GDM1 (cell line): ENCODE measurements around the gene C1QTNF1.
"Not testable (repeated sequence)": the region's sequence is repeated elsewhere in the genome, so short reads cannot be mapped to it uniquely, and the experiment has no call there.

Experiments
- DNase-seq: peaks from one replicate; lab custom pipeline; 2025; lab: John Stamatoyannopoulos, UW

The C1QTNF1 gene

DNA sequence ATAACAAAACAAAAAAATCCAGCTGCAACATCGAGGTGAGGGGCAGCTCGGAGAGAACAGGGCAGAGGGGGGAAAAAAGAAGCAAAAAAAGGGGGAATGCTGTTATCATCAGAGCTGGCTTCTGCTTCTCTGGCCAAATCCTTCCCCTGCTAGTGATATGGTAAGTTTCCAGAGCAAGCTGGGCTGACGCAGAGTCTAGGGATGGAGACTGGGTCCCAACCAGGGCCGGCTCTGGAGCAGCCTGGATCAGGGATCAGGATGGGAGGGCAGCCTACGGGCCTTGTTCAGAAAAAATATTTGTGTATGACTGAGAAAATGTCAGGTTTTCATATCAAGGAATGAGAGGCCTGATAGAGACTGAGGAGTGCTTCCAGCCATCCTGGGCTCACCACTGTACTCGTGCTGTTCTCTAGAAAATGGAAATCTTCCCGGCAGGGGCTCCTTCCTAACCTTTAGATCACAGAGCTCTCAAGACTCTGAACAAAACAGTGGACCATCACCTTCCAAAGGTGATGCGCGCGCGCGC lies 726 bp upstream of the C1QTNF1 start:
- no peak for DNase-seq

DNA sequence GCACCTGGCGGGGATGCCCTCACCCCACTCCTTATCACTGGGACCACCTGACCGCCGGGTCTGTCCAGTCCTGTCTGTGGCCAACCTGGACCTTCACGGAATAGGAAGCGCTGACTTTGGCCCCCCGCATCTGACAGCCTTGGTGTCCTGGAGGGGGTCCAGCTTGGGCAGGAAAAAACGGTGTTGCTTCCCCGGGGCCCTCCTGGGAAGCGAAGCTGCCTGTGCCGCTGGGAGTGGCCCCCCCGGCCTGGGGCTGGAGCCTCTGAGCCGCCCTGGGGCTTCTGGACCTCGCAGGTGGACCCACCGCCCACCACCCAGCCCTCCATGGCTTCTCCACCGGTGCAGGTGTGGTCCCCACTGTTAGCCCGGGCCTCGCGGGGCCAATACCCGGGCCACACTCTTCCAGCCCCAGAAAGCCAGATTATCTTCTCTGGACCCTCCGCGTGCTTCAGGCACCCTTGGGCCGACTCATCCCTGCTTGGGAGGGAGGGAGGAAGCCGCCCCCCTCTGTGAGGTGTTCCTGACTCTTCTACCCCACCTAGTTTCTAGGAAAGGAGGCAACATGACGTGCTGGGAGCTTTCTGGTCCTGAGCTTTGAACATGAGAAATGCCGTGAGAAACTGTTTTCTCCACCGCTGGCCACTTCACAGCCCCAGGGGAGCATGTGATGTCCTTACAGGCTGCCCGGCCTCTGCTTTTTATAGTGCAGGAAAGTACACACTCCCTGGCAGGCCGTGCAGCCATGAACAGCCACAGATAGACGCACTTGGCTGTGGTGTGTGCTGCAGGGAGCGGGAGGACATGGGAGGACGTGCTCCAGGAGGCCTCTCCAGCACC lies 1.1 kb downstream of the C1QTNF1 start:
- no peak for DNase-seq

DNA sequence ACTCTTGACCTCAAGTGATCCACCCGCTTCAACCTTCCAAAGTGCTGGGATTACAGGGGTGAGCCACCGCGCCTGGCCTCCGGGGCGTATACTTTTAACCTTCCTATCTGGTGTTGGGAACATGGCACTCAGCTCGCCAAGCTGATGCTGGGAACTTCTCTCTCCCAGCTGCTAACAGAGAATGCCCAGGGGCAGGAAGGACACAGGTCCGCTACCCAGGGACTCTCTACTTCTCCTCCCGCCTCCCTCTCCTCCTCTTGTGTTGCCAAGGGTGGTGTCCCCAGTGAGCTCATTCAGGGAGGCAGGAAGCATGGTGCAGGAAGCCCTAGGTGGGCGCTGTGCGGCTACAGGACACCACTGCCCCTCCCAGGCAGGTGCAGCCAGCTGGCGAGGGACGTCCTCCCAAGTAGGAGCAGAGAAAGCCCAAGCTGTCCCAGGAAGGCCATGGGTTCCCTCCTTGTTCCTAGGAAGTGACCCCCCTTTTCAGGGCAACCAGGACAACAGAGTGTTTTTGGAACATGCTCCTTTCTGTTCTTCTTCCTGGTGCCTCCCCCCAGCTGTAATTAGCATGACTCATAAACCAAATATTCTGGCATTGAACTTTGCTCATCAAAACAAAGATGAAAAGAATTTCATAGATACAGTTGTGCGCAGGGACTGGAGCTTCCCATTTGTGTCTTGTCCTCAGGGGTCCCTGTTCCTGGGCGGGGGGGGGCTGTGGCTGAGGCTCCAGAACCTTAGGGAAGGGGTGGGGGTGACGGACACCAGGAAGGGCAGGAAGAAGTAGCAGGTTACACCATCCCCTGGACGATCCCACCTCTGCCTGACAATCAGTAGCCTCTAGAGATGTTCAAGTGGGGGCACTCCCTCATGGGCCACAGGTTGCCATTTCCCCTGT lies 2.7 kb downstream of the C1QTNF1 start:
- no peak for DNase-seq

DNA sequence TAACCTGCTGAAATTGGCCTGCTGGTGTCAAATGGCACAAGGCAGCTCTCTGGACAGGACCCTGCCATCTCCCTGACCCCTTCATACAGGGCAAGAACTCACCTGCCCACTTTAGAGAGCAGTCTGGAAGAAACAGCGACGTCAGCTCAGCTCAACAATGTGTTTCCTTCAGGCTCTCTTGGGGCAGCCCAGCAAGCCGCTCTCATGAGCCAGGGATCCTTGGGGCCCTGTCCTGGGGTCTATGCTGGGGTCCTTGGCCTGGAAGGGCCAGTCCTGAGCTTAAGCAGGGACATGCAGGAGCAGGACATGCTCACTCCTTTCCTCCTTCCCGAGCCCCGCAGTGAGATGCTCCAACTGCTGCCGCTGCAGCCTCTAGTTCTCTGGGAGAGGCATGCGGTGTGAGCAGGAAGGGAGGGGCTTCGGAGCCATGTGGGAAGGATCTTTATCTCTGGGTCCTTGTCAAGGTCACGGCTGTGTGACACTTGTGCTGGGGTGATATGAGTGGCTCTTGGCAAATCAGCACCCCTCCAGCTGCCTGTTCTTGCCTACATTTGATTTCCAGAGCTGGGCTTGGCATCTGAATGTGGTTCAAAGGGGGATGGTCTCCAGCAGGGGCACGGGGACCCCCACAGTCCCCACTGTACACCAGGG lies 3.4 kb downstream of the C1QTNF1 start:
- DNase-seq = no peak

DNA sequence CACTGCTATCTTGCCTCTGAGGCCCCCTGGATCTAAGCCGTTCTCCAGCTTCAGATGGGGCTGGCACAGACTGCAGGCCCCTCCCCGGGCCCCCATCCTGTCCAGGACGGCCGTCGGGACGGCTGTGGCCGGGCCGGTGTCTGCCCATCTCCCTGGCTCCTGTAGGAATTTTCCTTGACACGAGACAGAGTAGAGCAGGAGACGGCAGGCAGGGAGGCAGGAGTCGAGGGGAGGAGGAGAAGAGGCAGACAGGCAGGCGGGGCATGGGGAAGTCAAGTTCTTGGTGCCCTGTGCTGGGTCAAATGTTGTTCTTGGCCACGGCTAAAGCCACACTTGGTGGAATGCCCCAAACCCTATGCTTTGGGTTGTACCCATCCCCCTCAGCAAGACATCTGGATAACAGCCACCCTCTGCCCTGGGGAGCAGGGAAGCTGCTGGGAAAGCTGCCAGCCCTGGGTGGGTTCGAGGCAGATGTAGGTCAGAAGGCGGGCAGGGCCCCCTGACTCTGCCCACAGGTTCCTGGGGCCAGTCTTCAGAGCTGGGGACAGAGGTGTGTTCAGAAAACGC lies 4.0 kb downstream of the C1QTNF1 start:
- DNase-seq = no peak

DNA sequence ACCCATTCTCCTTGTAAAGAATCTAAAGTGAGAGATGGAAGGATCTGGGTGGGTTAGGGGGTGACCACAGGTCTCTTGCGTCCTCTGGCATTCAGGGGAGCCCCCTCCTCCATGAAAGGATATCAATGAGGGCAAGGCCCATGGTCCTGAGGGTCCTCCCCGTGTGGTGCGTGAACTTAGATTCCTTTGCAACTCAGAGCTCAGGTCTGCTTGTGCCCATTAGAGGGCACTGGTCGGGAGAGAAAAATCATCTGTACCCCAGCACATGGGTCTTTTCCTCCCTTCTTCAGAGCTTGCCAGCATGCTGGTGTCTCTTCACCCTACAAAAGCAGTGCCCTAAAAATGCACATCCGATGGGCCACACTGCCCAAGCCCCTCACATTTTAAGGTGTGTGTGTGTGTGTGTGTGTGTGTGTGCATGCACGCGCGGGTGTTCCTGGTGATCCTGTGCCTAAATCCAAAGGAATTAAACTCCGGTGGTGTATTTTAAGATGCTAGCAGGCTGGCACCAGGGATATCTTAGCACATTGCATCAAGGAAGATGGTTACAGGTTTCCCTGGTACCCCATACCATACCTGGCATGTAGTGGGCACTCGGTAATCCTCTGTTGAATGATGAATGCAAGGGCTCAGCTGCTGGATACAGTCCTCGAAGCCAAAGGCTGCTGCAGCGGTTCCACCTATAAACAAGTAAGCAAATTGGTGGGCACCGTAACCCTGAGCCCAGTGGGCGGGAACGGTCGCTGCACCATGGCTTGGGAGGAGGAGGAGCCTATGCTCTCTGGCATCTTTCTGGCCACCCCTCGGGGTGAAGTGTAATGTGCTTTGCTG lies 4.7 kb downstream of the C1QTNF1 start:
- no peak for DNase-seq

DNA sequence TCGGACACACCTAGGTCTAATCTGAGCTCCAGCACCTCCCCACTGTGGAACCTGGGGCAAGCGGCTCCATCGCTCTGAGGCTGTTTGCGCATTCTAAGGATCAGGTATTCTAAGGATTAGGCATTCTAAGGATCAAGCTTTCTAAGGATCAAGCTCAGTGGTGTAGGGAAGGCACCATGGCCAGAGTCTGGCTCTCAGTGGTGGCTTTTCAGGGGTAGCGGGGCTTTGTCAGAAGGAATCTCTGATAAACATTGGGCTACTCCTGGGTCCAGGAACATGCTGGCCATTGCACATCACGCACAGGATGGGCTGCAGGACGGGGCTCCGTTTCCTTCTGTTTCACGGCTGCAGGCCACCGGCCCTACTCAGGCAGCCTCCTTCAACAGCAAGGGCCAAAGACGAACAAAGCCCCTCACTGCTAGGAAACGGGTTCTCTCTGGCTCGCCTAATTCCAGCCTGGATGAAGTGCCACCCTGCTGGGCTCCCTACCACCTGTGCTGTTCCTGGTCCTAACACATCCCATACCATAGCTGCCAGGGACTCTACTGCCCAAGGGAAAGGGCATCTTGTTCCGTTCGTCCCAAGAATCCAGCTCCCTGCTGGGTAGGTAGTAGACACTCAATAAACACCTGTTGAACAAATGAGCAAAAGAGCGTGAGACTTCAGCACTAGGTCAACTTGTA lies 5.5 kb downstream of the C1QTNF1 start:
- no peak for DNase-seq

DNA sequence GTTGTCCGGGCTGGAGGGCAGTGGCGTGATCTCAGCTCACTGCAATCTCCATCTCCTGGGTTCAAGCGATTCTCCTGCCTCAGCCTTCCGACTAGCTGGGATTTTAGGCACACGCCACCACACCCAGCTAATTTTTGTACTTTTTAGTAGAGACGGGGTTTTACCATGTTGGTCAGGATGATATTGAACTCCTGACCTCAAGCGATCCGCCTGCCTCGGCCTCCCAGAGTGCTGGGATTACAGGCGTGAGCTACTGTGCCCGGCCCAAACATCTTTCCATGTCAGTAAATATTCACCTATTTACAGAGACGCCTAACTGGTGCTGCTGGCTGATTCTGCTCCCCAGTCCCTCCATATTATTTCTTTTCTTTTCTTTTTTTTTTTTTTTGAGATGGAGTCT lies 6.7 kb downstream of the C1QTNF1 start:
- not testable (repeated sequence) for DNase-seq

DNA sequence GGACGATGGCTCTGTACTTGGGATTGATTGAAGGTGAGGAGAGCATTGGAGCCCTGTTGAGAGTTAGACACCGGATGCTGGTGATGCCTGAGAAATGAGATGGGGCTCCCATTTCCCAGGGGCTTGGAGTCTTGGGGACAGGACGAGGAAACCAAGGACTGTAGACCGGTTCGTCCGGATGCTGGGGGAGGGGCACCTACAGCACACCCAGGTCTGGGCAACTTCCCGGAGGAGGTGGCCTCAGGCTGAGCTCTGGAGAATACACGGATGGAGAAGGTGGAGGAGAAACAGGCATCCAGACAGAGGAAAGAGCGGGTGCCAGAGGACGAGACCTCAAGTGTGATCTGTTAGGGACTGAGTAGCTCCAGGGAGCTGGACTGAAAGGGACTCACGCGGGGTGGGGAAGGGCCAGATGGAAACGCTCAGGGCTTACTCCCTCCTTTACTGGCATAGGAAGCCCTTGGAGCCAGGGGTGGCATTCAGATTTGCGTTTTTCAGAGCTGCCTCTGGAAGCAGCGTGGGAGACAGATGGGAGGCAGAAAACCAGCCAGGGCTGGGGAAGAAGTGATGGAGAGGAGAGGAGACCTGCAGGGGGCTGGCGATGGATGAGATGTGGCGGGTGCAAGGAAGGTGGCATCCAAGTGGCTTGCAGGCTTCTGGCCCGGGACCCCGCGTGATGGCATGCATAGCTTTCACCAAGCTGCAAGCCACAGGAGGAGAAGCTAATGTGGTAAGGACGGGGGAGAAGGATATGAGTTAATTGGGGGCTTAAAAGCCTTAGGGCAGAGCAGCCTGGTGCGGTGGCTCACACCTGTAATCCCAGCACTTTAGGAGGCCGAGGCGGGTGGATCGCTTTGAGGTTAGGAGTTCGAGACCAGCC lies 8.3 kb downstream of the C1QTNF1 start:
- DNase-seq = no peak

DNA sequence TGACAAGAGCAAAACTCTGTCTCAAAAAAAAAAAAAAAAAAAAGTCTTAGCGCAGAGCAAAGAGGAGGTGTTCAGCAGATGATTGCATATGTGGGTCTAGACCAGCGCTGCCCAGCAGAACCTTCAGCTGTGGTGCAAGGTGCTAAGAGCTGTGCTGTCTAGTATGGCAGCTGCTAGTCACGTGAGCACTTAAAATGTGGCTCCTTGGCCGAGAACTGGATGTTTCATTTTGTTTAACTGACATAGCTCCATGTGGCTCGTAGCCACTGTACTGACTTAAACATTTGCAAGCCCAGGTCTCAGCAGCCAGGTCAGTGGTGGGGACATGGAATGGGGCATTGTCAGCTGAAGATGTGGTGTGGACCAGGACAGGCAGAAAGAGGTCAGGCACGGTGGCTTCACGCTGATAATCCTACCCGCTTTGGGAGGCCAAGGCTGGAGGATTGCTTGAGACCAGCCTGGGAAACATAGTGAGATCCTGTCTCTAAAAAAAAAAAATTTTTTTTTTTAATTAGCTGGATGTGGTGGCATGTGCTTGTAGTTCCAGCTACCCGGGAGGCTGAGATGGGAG lies 9.2 kb downstream of the C1QTNF1 start:
- no peak for DNase-seq

DNA sequence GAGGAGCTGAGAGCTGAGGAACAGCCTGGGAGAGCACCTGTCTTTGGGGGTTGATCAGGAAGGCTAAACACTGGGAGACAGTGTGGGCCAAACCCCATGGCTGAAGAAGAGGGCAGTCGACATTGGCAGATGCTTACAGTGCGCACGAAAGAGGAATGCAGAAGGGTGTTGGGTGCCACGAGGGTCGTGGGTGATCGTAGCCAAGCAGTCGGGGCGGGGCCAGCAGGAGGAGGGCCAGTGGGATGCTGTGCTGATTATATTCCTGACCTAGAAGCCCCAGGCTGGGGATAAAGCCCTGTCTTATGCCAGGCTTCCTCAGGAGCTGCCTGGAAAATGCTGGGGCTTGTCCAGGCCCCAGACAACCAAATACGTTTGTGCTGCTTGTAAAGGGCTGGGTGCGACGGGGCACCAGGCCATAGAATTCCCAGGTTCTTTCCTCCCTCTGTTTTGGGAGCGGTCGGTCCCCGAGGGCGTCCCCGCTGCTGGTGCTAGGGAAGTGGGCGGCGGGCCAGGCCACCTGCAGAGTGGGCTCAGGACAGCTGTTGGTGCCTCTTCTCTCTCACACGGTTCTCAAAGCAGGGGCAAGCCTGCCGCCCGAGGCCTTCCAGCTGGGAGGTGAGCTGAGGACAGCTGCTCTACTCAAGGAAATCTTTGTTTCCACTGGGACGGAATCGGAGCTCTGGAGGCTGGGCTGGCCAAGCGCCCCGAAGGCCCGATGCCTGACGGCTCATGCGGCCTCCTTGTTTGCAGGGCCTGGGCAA lies 10.0 kb downstream of the C1QTNF1 start:
- DNase-seq = no peak

DNA sequence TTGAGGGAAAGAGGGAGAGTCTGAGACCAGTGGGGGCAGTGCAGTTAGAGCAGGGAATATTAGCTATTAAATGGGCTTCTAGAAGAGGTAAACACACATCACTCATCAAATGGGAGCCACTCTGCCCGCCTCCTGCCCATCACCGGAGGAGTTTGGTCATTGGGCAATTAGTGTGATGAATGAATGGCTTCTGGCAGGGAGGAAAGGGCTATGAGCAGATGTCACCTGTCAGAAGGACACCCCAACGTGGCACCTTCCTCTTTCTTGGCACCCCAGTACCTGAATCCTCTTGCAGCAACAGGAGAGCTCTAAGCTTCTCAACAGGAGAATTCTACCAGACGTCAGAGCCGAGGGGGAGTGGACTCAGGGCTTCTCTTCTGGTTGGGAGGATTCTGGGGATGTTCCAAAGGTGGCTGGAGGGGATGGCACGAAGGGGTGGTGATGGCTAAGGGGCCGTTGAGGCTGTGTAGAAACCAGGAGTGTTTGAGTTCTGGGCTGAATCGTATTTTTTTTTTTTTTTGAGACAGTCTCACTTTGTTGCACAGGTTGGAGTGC lies 11.0 kb downstream of the C1QTNF1 start:
- DNase-seq = no peak

DNA sequence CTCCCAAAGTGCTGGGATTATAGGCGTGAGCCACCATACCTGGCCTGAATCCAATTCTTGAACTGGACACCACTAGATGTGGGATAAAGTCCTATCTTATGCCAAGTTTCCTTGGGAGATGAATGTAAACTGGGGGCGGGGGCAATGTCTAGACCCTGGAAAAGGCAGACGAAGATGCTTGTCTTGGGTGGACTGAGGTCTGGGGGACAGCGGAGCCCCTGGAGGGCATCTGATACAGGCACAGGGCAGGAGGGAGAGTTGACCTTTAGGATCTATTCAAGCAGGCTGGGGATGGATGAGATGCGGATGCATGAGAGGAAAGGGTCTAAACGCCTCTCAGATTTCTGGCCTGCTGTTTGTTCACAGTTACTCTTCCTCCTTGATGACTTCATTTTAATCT lies 11.7 kb downstream of the C1QTNF1 start:
- no peak for DNase-seq

DNA sequence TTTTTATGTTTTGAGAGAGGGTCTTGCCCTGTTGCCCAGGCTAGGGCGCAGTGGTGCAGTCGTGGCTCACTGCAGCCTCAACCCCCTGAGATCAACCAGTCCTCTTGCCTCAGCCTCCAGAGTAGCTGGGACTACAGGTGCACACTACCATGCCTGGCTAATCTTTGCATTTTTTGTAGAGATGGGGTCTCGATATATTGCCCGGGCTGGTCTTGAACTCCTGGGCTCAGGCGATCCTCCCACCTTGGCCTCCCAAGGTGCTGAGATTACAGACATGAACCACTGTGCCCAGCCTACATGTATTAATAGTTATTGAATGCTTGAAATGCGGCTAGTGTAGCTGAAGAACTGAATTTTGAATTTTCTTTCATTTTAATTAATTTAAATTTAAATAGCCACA lies 12.2 kb downstream of the C1QTNF1 start:
- no peak for DNase-seq

DNA sequence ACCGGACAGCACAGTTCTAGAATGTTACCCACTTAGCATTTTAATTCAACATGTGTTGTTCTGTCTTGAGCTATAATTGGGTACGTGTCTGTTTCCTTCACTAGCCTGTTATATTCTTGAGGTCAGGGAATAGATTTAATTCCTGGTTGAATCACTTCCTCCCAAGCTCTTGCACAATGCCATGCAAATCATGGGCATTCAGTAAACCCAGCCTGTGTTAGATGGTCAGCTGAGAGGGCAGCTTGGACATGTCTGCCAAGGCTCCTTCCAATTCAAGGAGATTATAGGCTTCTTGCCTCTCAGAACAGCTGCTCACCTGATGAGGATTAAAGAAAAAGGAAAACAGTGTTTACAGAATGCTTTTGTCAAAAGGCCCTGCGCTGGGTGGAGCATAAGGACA lies 12.6 kb downstream of the C1QTNF1 start:
- DNase-seq = no peak

DNA sequence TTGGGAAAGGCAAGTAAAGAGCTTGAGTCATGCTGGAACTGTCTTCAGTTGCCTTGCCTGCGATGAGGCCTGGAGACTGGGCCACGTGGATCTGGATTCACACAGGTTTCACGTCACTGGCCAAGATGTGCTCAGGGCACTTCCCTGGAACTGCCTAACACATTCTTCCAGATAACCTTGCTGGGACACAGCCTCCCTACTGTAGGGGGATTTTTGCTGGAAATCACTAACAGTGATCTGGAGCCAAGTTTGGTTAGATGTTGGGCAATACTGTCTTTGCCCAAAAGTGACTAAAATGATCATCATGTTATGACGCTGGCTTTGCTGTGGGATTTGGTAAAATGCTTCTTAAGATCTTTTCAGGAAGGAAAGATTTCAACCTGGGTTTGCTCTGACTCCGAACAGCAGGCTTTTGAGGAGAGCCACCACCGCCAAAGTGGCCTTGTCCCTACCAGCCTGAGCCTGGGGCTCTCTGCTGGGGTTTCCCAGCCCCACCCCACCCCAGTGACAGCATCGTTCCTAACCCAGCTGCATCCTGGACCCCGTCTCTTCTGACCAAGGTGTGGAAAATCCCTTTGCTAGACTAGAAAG lies 14.7 kb downstream of the C1QTNF1 start:
- no peak for DNase-seq

DNA sequence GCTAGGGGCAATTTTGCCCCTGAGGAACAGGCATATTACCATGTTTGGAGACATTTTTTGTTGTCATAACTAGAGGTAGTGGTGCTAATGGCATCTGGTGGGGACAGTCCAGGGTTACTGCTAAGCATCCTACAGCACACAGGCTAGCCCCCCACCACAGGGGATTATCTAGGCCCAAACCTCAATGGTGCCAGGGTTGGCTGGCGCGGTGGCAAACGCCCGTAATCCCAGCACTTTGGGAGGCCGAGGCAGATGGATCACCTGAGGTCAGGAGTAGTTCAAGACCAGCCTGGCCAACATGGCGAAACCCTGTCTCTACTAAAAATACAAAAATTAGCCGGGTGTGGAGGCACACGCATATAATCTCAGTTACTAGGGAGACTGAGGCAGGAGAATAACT lies 15.2 kb downstream of the C1QTNF1 start:
- DNase-seq = no peak

DNA sequence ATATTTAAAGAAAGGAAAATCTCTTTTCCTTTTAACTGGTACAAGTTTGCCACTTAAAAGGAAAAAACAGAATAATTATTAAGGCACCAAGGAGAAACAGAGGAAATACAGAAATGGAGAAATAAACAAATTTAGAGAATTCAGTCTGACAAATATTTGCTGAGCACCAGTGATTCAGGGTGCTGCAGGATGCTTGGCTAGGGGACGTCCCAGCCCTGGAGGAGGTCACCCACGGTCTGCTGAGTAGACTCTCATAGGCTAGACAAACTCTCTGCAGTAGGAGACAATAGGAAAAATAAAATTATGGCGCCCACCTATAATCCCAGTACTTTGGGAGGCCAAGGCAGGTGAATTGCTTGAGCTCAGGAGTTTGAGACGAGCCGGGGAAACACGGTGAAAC lies 15.9 kb downstream of the C1QTNF1 start:
- DNase-seq = no peak
